GM12892 (cell line): ENCODE results near the gene RBSN.

Source experiments
- DNase-seq: peaks from one replicate; pipeline ENCODE4 v3.0.0; 2011; ENCODE audit not compliant: insufficient read length
- FAIRE-seq: peaks from 2 replicates; lab custom pipeline; 2011; peaks lifted over from hg19 to GRCh38; lab: Jason Lieb, UNC
- POLR2A ChIP-seq: IDR thresholded peaks from 2 replicates; pipeline ENCODE4 v1.6.1; 2011; ENCODE audit warnings: low read depth, low read length, control low read depth
- POLR2AphosphoS5 ChIP-seq: IDR thresholded peaks from 2 replicates; pipeline ENCODE4 v1.6.1; 2011; ENCODE audit warnings: low read depth, low read length, control low read depth
- TAF1 ChIP-seq: IDR thresholded peaks from 2 replicates; pipeline ENCODE4 v1.6.1; 2011; ENCODE audit warnings: low read depth, mild to moderate bottlenecking, control low read depth, low read length, borderline replicate concordance

RBSN gene

DNA sequence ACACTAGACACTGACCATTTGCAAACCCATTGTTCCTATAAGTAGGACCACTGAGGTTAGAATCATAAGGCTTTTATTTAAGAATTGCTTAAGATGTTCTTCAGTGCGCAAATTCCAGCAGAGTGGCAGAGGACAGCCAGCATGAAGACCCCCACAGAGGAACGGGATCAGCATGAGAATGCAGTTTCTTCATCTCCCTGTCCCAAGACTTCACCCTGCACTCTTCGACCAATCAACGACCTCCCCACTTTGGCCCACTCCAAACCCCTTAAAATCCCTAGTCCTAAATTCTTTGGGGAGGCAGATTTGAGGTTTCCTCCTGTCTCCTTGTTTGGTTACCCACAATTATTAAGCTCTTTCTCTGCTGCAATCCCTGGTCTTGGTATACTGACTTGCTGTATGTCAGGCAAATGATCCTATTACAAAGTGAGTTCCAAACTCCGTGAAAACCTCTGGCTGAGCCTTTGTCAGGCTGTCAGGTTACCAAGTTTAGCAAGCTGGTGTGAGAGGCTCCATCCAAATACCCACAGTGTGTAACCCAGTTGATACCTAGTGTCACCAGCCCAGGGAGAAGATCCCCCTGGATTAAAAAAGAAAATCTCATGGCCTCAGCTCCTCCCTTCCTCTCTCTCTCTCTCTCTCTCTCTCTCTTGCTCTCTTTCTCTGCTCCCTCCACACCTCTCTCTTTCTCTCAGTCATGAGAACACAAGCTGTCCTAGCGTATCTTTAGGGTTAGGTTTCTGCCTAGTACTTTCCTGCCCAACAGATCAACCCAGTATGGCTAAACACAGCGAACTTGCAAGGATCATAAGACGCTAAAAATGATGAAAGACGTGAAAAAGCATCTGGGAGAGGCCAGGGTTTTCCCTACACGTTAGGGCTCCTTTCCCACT lies 15.8 kb upstream of the RBSN start:
- no peak for TF ChIP-seq POLR2AphosphoS5
- no peak for TF ChIP-seq POLR2A
- TF ChIP-seq TAF1 = no peak
- DNase-seq (no peak), FAIRE-seq (no peak)

DNA sequence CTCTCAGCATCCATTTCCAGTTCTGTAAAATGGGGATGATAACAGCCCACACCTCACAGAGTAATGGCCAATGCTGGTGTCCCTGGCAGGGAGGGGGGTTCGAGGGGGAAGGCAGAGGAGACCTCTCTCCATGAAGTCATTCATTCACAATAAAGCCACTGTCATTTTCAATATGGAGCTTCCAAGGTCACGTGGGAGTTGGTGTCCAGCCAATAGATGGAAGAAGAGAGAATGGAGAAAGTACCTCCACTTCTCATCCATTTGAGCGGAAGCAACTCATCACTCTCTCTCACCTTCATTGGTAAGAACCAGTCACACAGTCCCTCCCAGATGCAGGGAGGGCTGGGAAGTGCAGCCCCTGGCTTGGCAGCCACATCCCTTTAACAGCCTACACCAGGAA lies 14.9 kb upstream of the RBSN start:
- no peak for FAIRE-seq
- TF ChIP-seq POLR2AphosphoS5 (no peak), TAF1 (no peak), POLR2A (no peak)
- no peak for DNase-seq

DNA sequence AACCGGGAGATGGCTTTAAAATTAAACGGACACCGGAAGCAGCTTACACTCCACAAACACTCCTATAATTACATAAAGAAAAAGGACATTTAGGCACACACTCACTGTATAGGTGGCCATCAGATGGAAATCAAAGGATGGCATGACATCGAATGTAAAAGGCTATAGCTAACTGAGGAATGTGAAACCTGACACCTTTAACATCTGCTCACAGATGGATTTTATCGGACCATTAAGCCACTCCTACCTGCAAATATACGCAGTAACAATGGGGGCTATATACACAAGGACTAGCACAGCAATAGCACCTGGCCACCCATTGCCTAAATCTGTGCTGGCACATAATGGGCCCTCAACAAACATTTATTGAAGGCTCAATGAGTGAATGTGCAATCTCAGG lies 14.5 kb upstream of the RBSN start:
- no peak for FAIRE-seq
- no peak for DNase-seq
- TF ChIP-seq POLR2AphosphoS5 = no peak
- no peak for TF ChIP-seq TAF1
- no peak for TF ChIP-seq POLR2A

DNA sequence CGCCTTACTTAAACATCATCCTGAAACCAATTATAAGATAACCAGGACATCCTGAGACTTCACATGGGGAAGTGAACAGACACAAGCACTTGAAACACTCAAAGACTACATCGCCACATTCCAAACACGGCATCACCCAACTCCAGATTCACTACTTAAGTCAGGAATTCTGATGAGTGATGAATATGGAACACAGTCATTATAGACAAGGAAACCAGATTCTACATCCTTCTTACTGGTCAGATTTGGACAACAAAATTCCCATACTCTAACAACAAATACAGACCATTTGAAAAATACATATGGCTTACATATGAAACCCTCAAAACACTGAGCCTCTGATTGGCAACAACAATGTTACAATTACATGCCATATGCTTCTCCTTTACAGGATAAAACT lies 13.1 kb upstream of the RBSN start:
- FAIRE-seq = no peak
- TF ChIP-seq POLR2A (no peak), TAF1 (no peak), POLR2AphosphoS5 (no peak)
- DNase-seq = no peak

DNA sequence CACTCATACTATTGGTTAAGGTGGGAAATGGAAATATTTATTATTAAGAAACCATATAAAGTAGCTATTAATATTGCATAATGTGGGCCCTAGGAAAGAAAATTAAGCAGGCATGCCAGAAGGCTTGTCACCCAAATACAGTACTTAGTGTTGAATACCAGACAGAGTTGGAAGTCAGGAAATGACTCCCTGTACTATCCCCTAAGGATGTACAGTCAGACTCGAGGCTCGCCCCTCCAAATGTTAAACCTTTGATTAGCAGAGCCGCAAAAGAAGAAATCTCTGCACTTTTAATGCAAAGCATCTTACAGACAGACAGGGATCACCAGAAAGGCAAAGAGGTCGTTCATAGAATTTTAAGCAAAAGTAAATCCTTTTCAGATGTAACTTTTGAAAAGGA lies 11.3 kb upstream of the RBSN start:
- no peak for DNase-seq
- TF ChIP-seq POLR2AphosphoS5 (no peak), POLR2A (no peak), TAF1 (no peak)
- FAIRE-seq = no peak

DNA sequence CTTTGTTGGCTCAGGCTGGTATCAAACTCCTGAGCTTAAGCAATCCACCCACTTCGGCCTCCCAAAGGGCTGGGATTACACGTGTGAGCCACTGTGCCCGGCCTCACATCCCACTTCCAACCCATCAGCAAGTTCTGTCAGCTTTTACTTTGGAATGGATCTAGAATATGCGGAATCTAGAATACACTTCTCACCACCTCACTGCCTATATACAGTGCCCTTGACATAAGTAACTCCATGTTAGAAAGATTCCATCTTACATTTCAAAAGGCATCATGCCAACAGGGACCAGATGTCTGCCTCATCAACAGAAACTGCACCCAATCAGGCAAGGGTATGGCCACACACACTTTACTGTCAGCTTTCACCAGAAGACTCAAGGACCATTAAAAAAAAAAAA lies 9.9 kb upstream of the RBSN start:
- no peak for DNase-seq
- TF ChIP-seq TAF1 = no peak
- no peak for TF ChIP-seq POLR2AphosphoS5
- TF ChIP-seq POLR2A = no peak
- no peak for FAIRE-seq

DNA sequence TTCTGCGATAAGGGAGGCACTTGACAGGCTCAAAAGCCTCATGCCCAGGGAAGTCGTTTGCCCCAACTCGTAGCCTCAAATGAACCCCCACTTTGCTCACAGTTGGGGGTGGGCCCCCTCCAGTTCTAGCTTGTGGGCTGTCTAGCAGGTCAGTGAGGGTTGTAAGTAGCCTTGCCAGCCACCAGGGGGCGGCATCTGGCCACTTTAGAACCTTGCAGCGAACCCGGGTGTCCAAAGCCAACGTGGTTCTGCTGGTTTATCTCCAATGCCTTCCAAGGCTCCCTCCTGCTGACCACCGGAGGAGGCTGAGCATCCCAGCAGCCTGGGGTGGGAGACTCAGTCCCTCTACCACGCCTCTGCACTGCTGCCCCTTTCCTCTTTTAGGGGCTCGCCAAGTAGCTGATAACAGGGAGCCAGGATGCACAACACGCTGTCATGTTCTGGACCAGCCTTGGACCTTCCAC lies 9.2 kb upstream of the RBSN start:
- DNase-seq (peak; percentile 80), FAIRE-seq (peak; percentile 77)
- no peak for TF ChIP-seq TAF1
- TF ChIP-seq POLR2A = no peak
- no peak for TF ChIP-seq POLR2AphosphoS5

DNA sequence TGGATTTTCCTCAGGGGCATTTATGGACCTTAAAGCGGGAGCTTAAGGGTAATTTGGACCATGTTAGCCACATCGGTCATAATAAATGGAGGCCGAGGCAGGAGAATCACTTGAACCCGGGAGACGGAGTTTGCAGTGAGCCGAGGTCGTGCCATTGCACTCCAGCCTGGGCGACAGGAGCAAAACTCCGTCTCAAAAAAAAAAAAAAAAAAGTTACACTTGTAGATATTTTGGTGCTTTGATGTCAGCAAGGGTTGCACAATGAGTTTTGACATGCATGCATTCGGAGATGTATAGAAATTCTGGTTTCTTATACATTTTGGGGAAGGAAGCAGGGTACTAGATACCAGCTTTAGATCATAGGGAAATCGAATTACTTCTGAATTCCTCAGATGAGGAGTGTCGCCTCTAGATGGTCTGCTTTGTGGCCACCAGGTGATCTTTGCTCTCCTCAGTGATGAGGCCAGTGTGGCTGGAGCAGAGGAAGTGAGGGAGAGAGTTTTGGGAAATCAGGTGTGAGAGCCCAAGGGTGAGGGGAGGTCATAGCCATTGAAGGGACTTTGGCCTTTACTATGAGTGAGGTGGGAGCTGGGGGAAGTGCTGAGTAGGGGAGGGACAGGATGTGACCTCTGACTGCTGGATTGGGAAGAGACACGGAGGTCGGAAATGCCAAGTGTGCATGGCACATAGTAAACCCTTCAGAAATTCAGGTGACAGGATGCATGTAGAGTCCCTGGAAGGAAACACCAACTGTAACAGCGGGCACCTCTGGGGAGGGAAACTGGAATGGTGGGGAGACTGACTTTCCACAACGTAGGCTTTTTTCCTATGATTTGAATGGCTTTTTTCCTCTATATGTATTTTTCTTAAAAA lies 8.4 kb upstream of the RBSN start:
- TF ChIP-seq TAF1 = no peak
- TF ChIP-seq POLR2A = no peak
- TF ChIP-seq POLR2AphosphoS5 = no peak
- FAIRE-seq (no peak), DNase-seq (no peak)

DNA sequence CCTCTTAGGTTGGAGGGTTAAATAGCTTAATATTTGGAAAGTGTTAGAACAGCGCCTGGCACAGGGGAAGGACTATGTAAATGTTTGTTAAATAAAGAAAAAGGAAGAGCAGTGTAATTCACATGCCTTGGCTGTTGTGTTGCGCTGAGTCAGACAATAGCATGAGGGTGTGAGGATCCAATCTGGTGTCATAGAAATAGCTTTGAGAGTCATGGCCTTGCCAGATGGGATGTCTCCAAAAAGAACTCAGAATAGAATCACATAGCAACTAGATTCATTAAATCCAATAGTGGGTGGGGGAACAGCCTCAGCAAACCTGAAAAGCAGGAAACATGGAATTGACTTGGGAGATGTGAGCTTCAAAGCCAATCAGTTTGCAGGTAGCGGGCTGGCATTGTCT lies 3.9 kb upstream of the RBSN start:
- TF ChIP-seq POLR2A (no peak), POLR2AphosphoS5 (no peak), TAF1 (no peak)
- no peak for FAIRE-seq
- DNase-seq = no peak

DNA sequence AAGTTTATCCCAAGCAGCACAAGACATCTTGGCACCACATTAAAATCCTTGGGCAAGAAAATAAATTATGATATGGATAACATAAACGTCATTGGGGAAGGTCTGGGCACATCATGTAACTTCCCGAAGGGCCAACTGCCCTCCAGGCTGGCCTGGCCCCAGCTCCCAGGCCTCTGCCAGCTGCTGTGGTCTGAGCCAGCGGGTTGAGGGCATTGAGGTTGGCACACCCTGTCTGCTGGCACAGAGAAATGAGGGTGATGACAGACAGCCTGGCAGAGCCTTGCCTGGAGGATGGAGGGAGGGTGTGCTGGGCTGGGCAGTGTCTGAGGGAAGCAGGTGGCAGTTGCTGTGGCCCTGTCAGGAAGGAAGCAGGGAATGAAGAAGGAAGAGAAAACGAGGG lies 3.3 kb upstream of the RBSN start:
- FAIRE-seq (no peak), DNase-seq (no peak)
- TF ChIP-seq POLR2A (no peak), TAF1 (no peak), POLR2AphosphoS5 (no peak)

DNA sequence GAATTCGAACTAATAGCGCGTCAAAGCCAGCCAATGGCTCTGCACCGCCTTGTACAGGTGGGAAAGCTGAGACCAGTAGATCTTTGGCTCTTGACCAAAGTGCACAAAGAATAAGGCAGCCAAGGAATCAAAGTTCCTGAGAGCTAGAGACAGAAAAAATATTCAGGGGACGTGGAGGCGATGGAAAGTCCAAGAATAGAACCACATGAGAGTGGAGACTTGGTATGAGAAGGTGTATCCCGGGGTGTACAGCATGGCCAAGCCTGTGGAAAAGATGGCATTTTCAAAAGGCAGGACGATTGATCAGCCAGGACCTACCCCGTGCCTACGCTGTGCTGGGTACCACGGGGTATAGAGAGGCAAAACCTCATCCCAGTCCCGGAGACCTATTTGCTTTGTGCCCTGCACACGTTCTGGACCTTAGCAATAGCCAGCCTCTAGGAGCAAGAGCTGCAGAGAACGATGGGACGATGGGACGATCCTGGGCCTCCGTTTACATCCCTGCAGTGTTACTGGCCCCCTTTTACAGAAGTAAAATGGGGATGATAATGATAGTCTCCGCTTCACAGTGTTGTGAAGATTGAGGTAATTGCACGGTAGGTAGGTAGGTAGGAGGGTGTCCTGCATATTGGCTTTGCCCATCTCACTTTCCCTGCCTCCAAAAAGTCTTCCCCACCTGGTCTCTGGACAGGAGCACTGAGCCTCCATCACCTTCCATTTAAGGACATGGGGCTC lies 583 bp upstream of the RBSN start:
- no peak for FAIRE-seq
- TF ChIP-seq POLR2AphosphoS5 = no peak
- TF ChIP-seq POLR2A = no peak; the same call in 1 of the 2 replicates
- TF ChIP-seq TAF1 = no peak
- no peak for DNase-seq

DNA sequence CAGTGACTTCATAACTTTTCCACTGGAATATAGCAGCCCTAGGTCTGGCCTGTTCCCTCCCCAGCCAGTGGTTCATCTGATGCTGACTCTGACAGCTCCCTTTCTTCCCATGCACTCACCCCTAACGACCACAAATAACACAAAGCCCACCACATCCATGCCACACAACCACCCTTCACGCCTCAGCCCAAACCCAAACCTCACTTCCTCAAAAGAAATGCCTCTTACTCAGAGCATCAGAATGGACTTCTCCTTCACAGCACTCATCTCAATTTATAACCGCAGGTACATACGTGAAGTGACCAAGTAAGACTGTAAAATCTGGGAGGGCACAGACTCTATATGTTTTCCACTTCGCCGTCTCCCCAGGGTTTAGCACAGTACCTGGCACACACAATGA lies 1.1 kb downstream of the RBSN start:
- TF ChIP-seq POLR2A = no peak
- TF ChIP-seq POLR2AphosphoS5 = no peak
- TF ChIP-seq TAF1 = no peak
- DNase-seq (no peak), FAIRE-seq (no peak)

DNA sequence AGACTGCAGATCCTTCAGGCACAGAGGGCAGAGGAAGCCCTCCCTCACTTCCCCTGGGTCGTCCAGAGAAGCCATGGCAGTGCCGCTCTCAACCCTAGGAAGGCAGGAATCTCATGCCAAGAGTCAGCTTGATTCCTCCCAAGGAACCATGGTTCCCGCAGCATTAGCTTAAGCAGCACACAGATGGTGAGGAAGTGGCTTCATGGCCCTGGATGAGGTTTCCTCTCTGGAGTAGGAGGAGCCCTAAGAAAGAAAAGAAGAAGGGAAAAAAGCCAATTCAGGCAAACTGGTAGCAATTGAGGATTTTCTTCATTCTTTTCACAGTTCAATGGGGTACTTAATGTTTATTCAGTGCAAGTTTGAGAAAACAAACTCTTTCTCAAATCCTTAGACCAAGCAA lies 2.9 kb downstream of the RBSN start:
- DNase-seq (no peak), FAIRE-seq (no peak)
- no peak for TF ChIP-seq POLR2AphosphoS5
